SU-DHL-6 (cell line): ENCODE data around the gene GATAD2B.

Experiments
- H2AFZ ChIP-seq: fragments of 200-600 bp; sonication (generic); 2 replicates; pipeline ENCODE4 v1.6.1; 2014; ENCODE audit warnings: low read depth, mild to moderate bottlenecking, moderate library complexity, mixed read lengths, antibody characterized with exemption, low read length; ENCODE audit not compliant: severe bottlenecking
- H3F3A ChIP-seq: fragments of 200-600 bp; shearing (Covaris generic); 2 replicates; pipeline ENCODE4 v1.6.0; 2016; ENCODE audit warnings: antibody characterized with exemption, mild to moderate bottlenecking; ENCODE audit not compliant: insufficient read depth
- H3K27ac ChIP-seq: fragments of 200-600 bp; sonication (generic); 2 replicates; pipeline ENCODE4 v1.5.1; 2016; ENCODE audit warnings: low read depth, mild to moderate bottlenecking, low read length, moderate library complexity, mixed read lengths
- H3K27me3 ChIP-seq: fragments of 200-600 bp; sonication (generic), shearing (Covaris generic); 2 replicates; pipeline ENCODE4 v1.6.0; 2014; ENCODE audit warnings: mild to moderate bottlenecking, low read length
- H3K36me3 ChIP-seq: fragments of 200-600 bp; sonication (generic); 2 replicates; pipeline ENCODE4 v1.6.1; 2014; ENCODE audit warnings: mild to moderate bottlenecking, low read length, mixed read lengths
- H3K4me2 ChIP-seq: fragments of 300-600, 200-600 bp; shearing (Covaris generic), sonication (generic); 2 replicates; pipeline ENCODE4 v1.6.0; 2014; ENCODE audit warnings: low read length, low read depth, mild to moderate bottlenecking; ENCODE audit not compliant: poor library complexity, severe bottlenecking
- H3K4me3 ChIP-seq: fragments of 200-600 bp; sonication (generic); 2 replicates; pipeline ENCODE4 v1.5.1; 2014; ENCODE audit warnings: antibody characterized with exemption, low read length, mild to moderate bottlenecking, mixed read lengths; ENCODE audit not compliant: insufficient read depth, poor library complexity, severe bottlenecking
- H3K79me2 ChIP-seq: fragments of 200-600 bp; sonication (generic); 2 replicates; pipeline ENCODE4 v1.6.1; 2014; ENCODE audit warnings: mild to moderate bottlenecking, low read length, moderate library complexity; ENCODE audit not compliant: insufficient read depth
- H3K9ac ChIP-seq: fragments of 200-600 bp; sonication (generic); 2 replicates; pipeline ENCODE4 v1.7.0; 2014; ENCODE audit warnings: mild to moderate bottlenecking, low read length
- H3K9me2 ChIP-seq: fragments of 200-600 bp; sonication (generic); replicated peaks from 2 replicates; pipeline ENCODE4 v1.6.1; 2014; ENCODE audit warnings: low read length; ENCODE audit not compliant: insufficient read depth
- H3K9me3 ChIP-seq: fragments of 200-600 bp; sonication (generic); 2 replicates; pipeline ENCODE4 v1.6.1; 2014; ENCODE audit warnings: low read length, mixed read lengths; ENCODE audit not compliant: insufficient read depth
- H4K20me1 ChIP-seq: fragments of 200-600 bp; sonication (generic); 2 replicates; pipeline ENCODE4 v1.6.1; 2014; ENCODE audit warnings: low read depth, mild to moderate bottlenecking, antibody characterized with exemption, low read length, moderate library complexity, mixed read lengths
- EZH2phosphoT487 ChIP-seq: fragments of 200-600 bp; sonication (generic), shearing (Covaris generic); conservative IDR thresholded peaks from 2 replicates; pipeline ENCODE4 v1.6.1; 2018; ENCODE audit warnings: mild to moderate bottlenecking, antibody characterized with exemption, low read length, moderate library complexity, mixed read lengths
- TF ChIP-seq, protein P1 (sequence below): fragments of 200-600 bp; sonication (generic); IDR thresholded peaks from one replicate; pipeline ENCODE4 v1.5.1; 2017; ENCODE audit warnings: antibody characterized with exemption, mild to moderate bottlenecking, low read length, moderate library complexity; ENCODE audit not compliant: insufficient read depth, poor library complexity, severe bottlenecking

GATAD2B gene

DNA sequence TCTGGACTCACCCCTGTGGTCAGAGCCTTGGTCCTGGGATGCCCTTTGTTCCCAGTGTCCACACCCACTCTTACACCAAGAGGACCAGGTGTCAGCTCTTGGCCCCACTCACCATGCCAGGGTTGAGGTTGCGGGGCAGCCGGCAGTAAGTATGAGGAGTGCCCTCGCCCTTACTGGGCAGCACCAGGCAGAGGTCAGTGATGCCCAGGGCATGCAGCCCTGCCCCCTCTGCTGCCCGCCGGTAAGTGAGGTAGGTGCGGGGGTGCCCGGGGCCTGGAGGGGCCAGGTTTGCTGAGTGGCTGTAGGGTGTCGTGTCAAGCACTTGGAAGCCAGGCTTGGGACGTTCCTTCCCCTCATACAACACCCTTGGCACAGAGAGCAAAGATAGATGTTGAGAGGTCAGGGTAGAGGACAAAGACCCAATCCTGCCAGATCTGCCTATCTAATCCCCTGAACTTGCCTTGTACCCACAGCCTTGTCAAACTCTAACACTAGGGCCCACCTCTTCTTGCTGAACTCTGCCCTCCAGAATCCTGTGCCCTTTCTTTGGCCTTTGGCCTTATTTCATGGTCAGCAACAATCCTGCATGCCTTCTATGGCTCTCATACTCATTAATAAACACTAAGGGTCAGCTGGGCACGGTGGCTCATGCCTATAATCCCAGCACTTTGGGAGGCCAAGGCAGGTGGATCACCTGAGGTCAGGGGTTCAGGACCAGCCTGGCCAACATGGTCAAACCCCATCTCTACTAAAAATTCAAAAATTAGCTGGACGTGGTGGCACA is 20.2 kb upstream of the GATAD2B start:
- H4K20me1 ChIP-seq = no peaks in the 10 kb centered on the region
- H3K36me3 ChIP-seq = no peaks in the 10 kb centered on the region
- no peak overlapping the region for H3K9ac ChIP-seq
- no peak overlapping the region for H3K4me3 ChIP-seq
- H2AFZ ChIP-seq = no peak overlapping the region
- TF ChIP-seq, protein P1, sequence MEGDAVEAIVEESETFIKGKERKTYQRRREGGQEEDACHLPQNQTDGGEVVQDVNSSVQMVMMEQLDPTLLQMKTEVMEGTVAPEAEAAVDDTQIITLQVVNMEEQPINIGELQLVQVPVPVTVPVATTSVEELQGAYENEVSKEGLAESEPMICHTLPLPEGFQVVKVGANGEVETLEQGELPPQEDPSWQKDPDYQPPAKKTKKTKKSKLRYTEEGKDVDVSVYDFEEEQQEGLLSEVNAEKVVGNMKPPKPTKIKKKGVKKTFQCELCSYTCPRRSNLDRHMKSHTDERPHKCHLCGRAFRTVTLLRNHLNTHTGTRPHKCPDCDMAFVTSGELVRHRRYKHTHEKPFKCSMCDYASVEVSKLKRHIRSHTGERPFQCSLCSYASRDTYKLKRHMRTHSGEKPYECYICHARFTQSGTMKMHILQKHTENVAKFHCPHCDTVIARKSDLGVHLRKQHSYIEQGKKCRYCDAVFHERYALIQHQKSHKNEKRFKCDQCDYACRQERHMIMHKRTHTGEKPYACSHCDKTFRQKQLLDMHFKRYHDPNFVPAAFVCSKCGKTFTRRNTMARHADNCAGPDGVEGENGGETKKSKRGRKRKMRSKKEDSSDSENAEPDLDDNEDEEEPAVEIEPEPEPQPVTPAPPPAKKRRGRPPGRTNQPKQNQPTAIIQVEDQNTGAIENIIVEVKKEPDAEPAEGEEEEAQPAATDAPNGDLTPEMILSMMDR = no peak
- no peak for TF ChIP-seq EZH2phosphoT487
- H3K27me3 ChIP-seq = no peaks in the 10 kb centered on the region
- H3K9me2 ChIP-seq = no peaks in the 10 kb centered on the region
- no peak overlapping the region for H3K4me2 ChIP-seq
- peaks cover 31% of the 10 kb centered on the region for H3K79me2 ChIP-seq
- H3K9me3 ChIP-seq = no peaks in the 10 kb centered on the region
- H3F3A ChIP-seq = peaks cover 24% of the 10 kb centered on the region
- no peak overlapping the region for H3K27ac ChIP-seq

DNA sequence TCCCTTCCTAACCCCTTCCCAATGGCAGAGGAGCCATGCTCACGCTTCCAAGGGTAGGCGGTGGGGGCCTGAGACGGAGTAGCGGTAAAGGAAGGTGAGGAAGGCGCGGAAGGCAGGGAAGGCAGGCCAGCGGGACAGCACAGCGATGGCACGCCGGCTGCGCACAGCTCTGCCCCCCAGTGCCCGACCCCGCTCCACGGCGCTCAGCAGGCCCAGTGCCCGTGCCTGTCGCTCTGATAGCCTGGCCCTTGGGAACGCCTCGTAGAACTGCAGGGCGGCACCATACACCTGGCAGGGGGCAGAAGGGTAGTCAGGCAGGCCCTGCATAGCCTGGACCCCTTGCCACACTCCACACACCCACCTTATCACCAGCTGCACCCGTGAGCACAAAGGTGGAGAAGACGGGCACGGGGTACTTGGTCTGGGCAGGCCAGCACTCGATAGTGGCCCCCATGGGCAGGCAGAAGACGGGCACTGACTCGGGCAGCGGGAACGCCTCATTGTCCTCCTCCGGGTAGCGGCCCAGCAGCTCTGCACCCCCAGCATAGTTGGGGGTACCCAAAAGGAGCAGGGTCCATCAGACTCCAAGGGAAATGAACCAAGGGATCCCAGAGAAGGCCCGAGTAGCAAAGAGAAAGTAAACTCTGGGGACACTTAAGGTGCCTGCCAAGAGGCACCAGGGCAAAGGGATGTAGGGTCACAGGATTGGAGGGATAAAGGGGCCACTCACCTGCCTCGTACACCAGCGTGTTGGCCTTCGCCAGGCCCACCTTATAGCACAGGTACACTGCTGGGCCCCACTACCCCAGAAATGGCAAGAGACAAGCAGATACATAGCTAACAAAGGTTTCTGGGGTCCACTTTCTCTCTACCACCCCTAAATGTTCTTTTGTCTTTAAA is 19.3 kb upstream of the GATAD2B start:
- TF ChIP-seq, protein P1 = no peak
- TF ChIP-seq EZH2phosphoT487 = no peak
- Histone ChIP-seq H3K4me3 (no peak overlapping the region), H4K20me1 (no peaks in the 10 kb centered on the region), H3K9me3 (no peaks in the 10 kb centered on the region), H3K4me2 (no peak overlapping the region), H3K79me2 (peaks cover 31% of the 10 kb centered on the region), H3K27ac (no peak overlapping the region), H3K27me3 (no peaks in the 10 kb centered on the region), H3F3A (peaks cover 16% of the 10 kb centered on the region), H3K9me2 (no peaks in the 10 kb centered on the region), H3K9ac (no peak overlapping the region), H3K36me3 (no peaks in the 10 kb centered on the region), H2AFZ (no peak overlapping the region)

DNA sequence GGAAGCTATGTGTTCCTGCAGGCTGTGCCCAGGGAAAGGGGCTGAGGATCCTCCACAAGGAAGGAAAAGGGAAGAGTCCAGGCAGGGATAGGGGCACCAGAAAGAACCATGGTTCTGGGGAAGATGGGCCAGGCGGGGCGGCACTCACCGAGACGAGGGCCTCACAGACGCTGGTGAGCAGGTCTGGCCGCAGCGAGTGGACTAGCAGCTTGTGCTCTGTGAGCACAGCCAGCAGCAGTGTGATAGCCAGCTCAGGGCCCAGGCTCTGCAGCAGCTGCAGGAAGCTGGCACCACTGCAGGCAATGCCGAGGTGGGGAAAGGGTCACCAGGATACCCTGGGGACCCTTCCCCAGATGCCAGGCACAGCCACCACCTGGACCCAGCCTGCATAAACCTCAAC is 18.0 kb upstream of the GATAD2B start:
- TF ChIP-seq, protein P1 = no peak
- TF ChIP-seq EZH2phosphoT487 = no peak
- no peaks in the 10 kb centered on the region for H3K27me3 ChIP-seq
- no peak overlapping the region for H3K27ac ChIP-seq
- H4K20me1 ChIP-seq = no peaks in the 10 kb centered on the region
- peaks cover 12% of the 10 kb centered on the region for H3F3A ChIP-seq
- H3K4me2 ChIP-seq = no peak overlapping the region
- peaks cover 31% of the 10 kb centered on the region for H3K79me2 ChIP-seq
- H3K9me2 ChIP-seq = no peaks in the 10 kb centered on the region
- H3K4me3 ChIP-seq = no peak overlapping the region
- H3K36me3 ChIP-seq = no peaks in the 10 kb centered on the region
- H3K9me3 ChIP-seq = no peaks in the 10 kb centered on the region
- H3K9ac ChIP-seq = no peak overlapping the region
- H2AFZ ChIP-seq = no peak overlapping the region
